K562 (cell line): ENCODE data around the gene CAPN2. TPM values are rescaled to one million over a fixed set of nuclear protein-coding genes. Genes with fewer than 3 reads are reported as not detected.

Source experiments
- CREBBP ChIP-seq: IDR thresholded peaks from one replicate; pipeline ENCODE4 v1.6.1; 2012; ENCODE audit warnings: low read depth, mild to moderate bottlenecking, control low read depth, inconsistent platforms, low read length
- FOS ChIP-seq: IDR thresholded peaks from 3 replicates; pipeline ENCODE4 v1.6.1; 2011; ENCODE audit not compliant: insufficient read length; ENCODE audit errors: extremely low read depth
- FOXJ2 ChIP-seq: fragments of 200-800 bp; sonication (Bioruptor generic); IDR thresholded peaks from 2 replicates; pipeline ENCODE4 v1.6.1; 2016; ENCODE audit warnings: missing genetic modification characterization, missing compliant biosample characterization
- HNRNPK ChIP-seq: fragments of 200-400 bp; formaldehyde crosslinking; IDR thresholded peaks from one replicate; pipeline ENCODE4 v1.6.1; 2018; ENCODE audit warnings: mild to moderate bottlenecking, low read depth, low read length; ENCODE audit not compliant: poor library complexity, severe bottlenecking
- HSF4 ChIP-seq: fragments of 250-450 bp; sonication (Bioruptor Pico); IDR thresholded peaks from 2 replicates; pipeline ENCODE4 v2.1.2; 2022; ENCODE audit warnings: mild to moderate bottlenecking, moderate library complexity, borderline replicate concordance
- LEF1 ChIP-seq: fragments of 450-650 bp; IDR thresholded peaks from 2 replicates; pipeline ENCODE4 v1.6.1; 2016; ENCODE audit warnings: mild to moderate bottlenecking
- PHF8 ChIP-seq: fragments of 200-600 bp; sonication (generic); IDR thresholded peaks from 2 replicates; pipeline ENCODE4 v1.6.1; 2012; ENCODE audit warnings: mixed run types, mild to moderate bottlenecking, inconsistent platforms, low read length, moderate library complexity, borderline replicate concordance
- U2AF1 ChIP-seq: fragments of 200-400 bp; formaldehyde crosslinking; optimal IDR thresholded peaks from 2 replicates; pipeline ENCODE3; 2017; ENCODE audit warnings: mild to moderate bottlenecking, low read depth, low read length, moderate library complexity
- ZBTB40 ChIP-seq, 2 experiments: fragments of 450-650 bp in 1 of 2; sonication (generic) in 1 of 2; formaldehyde crosslinking in 1 of 2; IDR thresholded peaks; 2 replicates each; pipeline versions ENCODE4 v1.7.1 to v1.9.0; 2016 to 2022; ENCODE audit warnings: inconsistent platforms in 1 of 2, mild to moderate bottlenecking in 1 of 2, missing genetic modification reagents in 1 of 2
- ZNF707 ChIP-seq: fragments of 250-450 bp; sonication (Bioruptor Pico); conservative IDR thresholded peaks from 2 replicates; pipeline ENCODE4 v1.8.0; 2022; ENCODE audit warnings: inconsistent platforms, mild to moderate bottlenecking, moderate library complexity
- polyA plus RNA-seq, 8 experiments: library from polyadenylated mRNA; depleted of rRNA in 4 of 8; stranded (reverse) in 5 of 8; unstranded in 3 of 8; fragments of >200 nt; fragmentation: Nextera tagmentation in 2 of 8; fragmentation: Illumina TruSeq in 1 of 8; extraction: Ambion mirVana in 2 of 8; extraction: Trizol in 1 of 8; gene quantifications; 2 replicates each; pipeline versions ENCODE4 v1.2.1 to v1.2.3, GENCODE V29; 2011 to 2014; ENCODE audit warnings: inconsistent platforms in 1 of 8, missing spikeins in 1 of 8
- total RNA-seq, 7 experiments: library from RNA; depleted of rRNA in 6 of 7; stranded (reverse); fragments of >200 nt in 6 of 7; fragmentation: Illumina TruSeq in 2 of 7; extraction: Trizol in 2 of 7; gene quantifications; 2 replicates each; pipeline versions ENCODE4 v1.2.1 to v1.2.3, GENCODE V29; 2011 to 2021; ENCODE audit warnings: low replicate concordance in 1 of 7
- TF ChIP-seq, protein P1 (sequence below): IDR thresholded peaks from 3 replicates; pipeline ENCODE4 v1.6.1; 2011; ENCODE audit warnings: borderline replicate concordance, mild to moderate bottlenecking, moderate library complexity; ENCODE audit not compliant: insufficient read length; ENCODE audit errors: extremely low read depth

CAPN2 gene
- total and polyA plus RNA-seq, 9 of the 15 experiments (the other 6 are each of a cell fraction or from before 2014, with no cell fraction given), result 24.6 to 157 (median 101) TPM

- TF ChIP-seq HSF4 (CRISPR knock-in tag), result peak; percentile 90; the same call in 1 of the 2 replicates
- TF ChIP-seq LEF1, result peak; percentile 97
- TF ChIP-seq ZNF707 (CRISPR knock-in tag), result no peak
- TF ChIP-seq U2AF1, result no peak
- TF ChIP-seq CREBBP, result no peak
- 0 out of 2 replicates have a peak, but pooled peaks have one; percentile 68 for TF ChIP-seq FOXJ2 (tag)
- TF ChIP-seq PHF8, result no peak
- 0 out of 2 replicates have a peak, but pooled peaks have one; percentile 10 for TF ChIP-seq ZBTB40 (IDR thresholded peaks at IDR 0.05)
- TF ChIP-seq ZBTB40 (CRISPR knock-in tag; IDR thresholded peaks at IDR 0.05), result no peak
- no peak for TF ChIP-seq FOS
- no peak for TF ChIP-seq HNRNPK
- TF ChIP-seq, protein P1, sequence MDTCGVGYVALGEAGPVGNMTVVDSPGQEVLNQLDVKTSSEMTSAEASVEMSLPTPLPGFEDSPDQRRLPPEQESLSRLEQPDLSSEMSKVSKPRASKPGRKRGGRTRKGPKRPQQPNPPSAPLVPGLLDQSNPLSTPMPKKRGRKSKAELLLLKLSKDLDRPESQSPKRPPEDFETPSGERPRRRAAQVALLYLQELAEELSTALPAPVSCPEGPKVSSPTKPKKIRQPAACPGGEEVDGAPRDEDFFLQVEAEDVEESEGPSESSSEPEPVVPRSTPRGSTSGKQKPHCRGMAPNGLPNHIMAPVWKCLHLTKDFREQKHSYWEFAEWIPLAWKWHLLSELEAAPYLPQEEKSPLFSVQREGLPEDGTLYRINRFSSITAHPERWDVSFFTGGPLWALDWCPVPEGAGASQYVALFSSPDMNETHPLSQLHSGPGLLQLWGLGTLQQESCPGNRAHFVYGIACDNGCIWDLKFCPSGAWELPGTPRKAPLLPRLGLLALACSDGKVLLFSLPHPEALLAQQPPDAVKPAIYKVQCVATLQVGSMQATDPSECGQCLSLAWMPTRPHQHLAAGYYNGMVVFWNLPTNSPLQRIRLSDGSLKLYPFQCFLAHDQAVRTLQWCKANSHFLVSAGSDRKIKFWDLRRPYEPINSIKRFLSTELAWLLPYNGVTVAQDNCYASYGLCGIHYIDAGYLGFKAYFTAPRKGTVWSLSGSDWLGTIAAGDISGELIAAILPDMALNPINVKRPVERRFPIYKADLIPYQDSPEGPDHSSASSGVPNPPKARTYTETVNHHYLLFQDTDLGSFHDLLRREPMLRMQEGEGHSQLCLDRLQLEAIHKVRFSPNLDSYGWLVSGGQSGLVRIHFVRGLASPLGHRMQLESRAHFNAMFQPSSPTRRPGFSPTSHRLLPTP, result no peak
Measured at GRCh38 chr1:223788746-223789415, 76.5 kb downstream of the CAPN2 start (continued).
